HepG2 (cell line): ENCODE data around the gene CHST1. TPM values are rescaled to one million over a fixed set of nuclear protein-coding genes. Genes with fewer than 3 reads are reported as not detected.

Experiments used
- ATF7-NPFF ChIP-seq: sonication (generic); formaldehyde crosslinking; IDR thresholded peaks from 2 replicates; pipeline ENCODE4 v1.8.1; 2023; ENCODE audit warnings: mild to moderate bottlenecking, low read depth, missing genetic modification reagents, moderate library complexity
- ATM ChIP-seq: fragments of 450-650 bp; IDR thresholded peaks from 2 replicates; pipeline ENCODE4 v1.7.1; 2017; ENCODE audit warnings: mild to moderate bottlenecking, borderline replicate concordance
- FOSL1 ChIP-seq: sonication (generic); formaldehyde crosslinking; IDR thresholded peaks from 2 replicates; pipeline ENCODE4 v1.9.0; 2021; ENCODE audit warnings: missing genetic modification reagents, borderline replicate concordance
- GPBP1L1 ChIP-seq: sonication (generic); formaldehyde crosslinking; IDR thresholded peaks from 2 replicates; pipeline ENCODE4 v1.5.0; 2020; ENCODE audit warnings: mild to moderate bottlenecking, missing genetic modification reagents
- HBP1 ChIP-seq: IDR thresholded peaks from 2 replicates; pipeline ENCODE4 v1.6.1; 2016; ENCODE audit warnings: low read depth, control low read depth
- NFYC ChIP-seq: IDR thresholded peaks from 2 replicates; pipeline ENCODE4 v1.6.1; 2016; ENCODE audit warnings: missing genetic modification reagents, missing compliant biosample characterization
- THAP11 ChIP-seq: IDR thresholded peaks from 2 replicates; pipeline ENCODE4 v1.6.1; 2016; ENCODE audit warnings: missing biosample characterization, missing genetic modification reagents
- ZNF605 ChIP-seq: sonication (generic); formaldehyde crosslinking; IDR thresholded peaks from 2 replicates; pipeline ENCODE4 v1.8.0; 2022; ENCODE audit warnings: mild to moderate bottlenecking, missing genetic modification reagents
- ZNF703 ChIP-seq: sonication (generic); formaldehyde crosslinking; IDR thresholded peaks from 2 replicates; pipeline ENCODE4 v1.5.1; 2020; ENCODE audit warnings: missing genetic modification reagents, mild to moderate bottlenecking, moderate library complexity, borderline replicate concordance
- polyA plus RNA-seq, 8 experiments: library from polyadenylated mRNA; depleted of rRNA in 3 of 8; stranded (reverse) in 7 of 8; unstranded in 1 of 8; fragments of >200 nt; fragmentation: Illumina TruSeq in 4 of 8; extraction: Trizol in 4 of 8; gene quantifications; 2 replicates each; pipeline versions ENCODE4 v1.2.1 to v1.2.3, GENCODE V29; 2011 to 2016; ENCODE audit warnings: low read depth in 4 of 8, missing spikeins in 1 of 8, mixed read lengths in 1 of 8; ENCODE audit not compliant: insufficient read depth in 1 of 8
- total RNA-seq, 5 experiments: library from RNA; depleted of rRNA; stranded (reverse); fragments of >200 nt; fragmentation: Illumina TruSeq; extraction: Trizol; gene quantifications; 2 replicates each; pipeline ENCODE4 v1.2.3, GENCODE V29; 2016; ENCODE audit warnings: low read depth in 1 of 5

CHST1 gene
- total and polyA plus RNA-seq, 2 of the 13 experiments (the other 11 are each of a cell fraction or from before 2014, with no cell fraction given): not detected

DNA sequence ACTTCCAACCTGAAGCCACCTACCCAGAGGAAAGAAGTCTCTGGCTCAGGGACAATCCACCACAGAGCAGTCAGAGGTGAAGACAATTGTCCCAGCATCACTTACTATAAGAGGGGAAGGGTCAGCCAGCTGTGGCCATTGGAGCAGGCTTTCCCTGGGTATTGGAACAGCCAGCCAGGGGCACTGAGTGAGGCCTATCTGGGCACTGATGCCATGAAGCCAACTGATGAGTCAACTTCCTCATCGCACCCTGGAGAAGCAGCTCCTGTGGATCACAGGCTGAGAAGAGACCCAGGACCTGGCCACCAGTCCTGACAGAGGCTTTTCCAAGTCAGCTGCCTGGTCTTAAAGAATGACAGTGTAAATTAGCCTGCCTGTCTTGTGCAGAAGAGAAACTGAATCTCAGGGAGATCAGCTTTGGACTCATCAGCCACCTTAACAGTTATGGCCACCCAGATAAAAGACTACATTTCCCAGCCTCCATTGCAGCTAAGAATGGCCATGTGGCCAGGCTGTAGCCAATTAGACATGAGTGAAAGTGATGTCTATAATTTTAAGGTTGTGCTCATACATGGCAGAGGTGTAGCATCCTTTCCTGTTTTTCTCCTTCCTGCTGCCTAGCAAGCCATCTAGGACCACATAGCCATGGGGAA, 19.0 kb downstream of the CHST1 start (continued):
- TF ChIP-seq HBP1 (CRISPR knock-in tag) (no peak), ZNF703 (no peak), ZNF605 (CRISPR knock-in tag) (no peak), ATF7-NPFF (CRISPR knock-in tag) (no peak), GPBP1L1 (no peak), FOSL1 (CRISPR knock-in tag) (no peak), NFYC (CRISPR knock-in tag) (peak; percentile 69), ATM (no peak), THAP11 (CRISPR knock-in tag) (peak; percentile 89)
